K562 (cell line): ENCODE data around the gene HNMT. TPM values are rescaled to one million over a fixed set of nuclear protein-coding genes. Genes with fewer than 3 reads are reported as not detected.
A peak's percentile ranks its signal among the peaks of the same experiment; 100 is the strongest.

Source experiments
- EGR1 ChIP-seq: fragments of 450-650 bp; conservative IDR thresholded peaks from 2 replicates; pipeline ENCODE4 v1.6.1; 2017; ENCODE audit warnings: mild to moderate bottlenecking
- FOSL1 ChIP-seq: fragments of 200-800 bp; sonication (Bioruptor generic); conservative IDR thresholded peaks from 2 replicates; pipeline ENCODE4 v1.6.1; 2016; ENCODE audit warnings: missing genetic modification characterization, missing compliant biosample characterization
- FOXA3 ChIP-seq, 2 experiments: fragments of 450-650 bp in 1 of 2; sonication (generic) in 1 of 2; formaldehyde crosslinking; IDR thresholded peaks in 1 of 2; conservative IDR thresholded peaks in 1 of 2; 2 replicates each; pipeline versions ENCODE4 v1.4.0 to v1.8.0; 2020 to 2022; ENCODE audit warnings: mild to moderate bottlenecking in 2 of 2, missing genetic modification reagents in 1 of 2
- GMEB1 ChIP-seq: fragments of 250-450 bp; sonication (Bioruptor Pico); IDR thresholded peaks from 2 replicates; pipeline ENCODE4 v1.4.0; 2020; ENCODE audit warnings: mild to moderate bottlenecking
- KAT8 ChIP-seq: fragments of 450-650 bp; IDR thresholded peaks from 2 replicates; pipeline ENCODE4 v1.6.1; 2016; ENCODE audit warnings: low read depth, mild to moderate bottlenecking
- NFE2L1 ChIP-seq: fragments of 450-650 bp; IDR thresholded peaks from 2 replicates; pipeline ENCODE4 v1.6.1; 2016; ENCODE audit warnings: missing genetic modification characterization, low read depth, mild to moderate bottlenecking, missing compliant biosample characterization, moderate library complexity, borderline replicate concordance
- POLR2H ChIP-seq: IDR thresholded peaks from 2 replicates; pipeline ENCODE4 v1.6.1; 2016; ENCODE audit warnings: missing genetic modification characterization, low read depth, mild to moderate bottlenecking, control low read depth, missing compliant biosample characterization, moderate library complexity
- RHOXF2B ChIP-seq: fragments of 250-450 bp; sonication (Bioruptor Pico); conservative IDR thresholded peaks from 2 replicates; pipeline ENCODE4 v1.5.1; 2021
- TCF3 ChIP-seq: sonication (generic); formaldehyde crosslinking; IDR thresholded peaks from 2 replicates; pipeline ENCODE4 v1.4.0; 2020; ENCODE audit warnings: mild to moderate bottlenecking, missing genetic modification reagents
- TGIF2 ChIP-seq: sonication (generic); formaldehyde crosslinking; IDR thresholded peaks from 2 replicates; pipeline ENCODE4 v1.8.1; 2022; ENCODE audit warnings: mild to moderate bottlenecking, missing genetic modification reagents, moderate library complexity
- ZFP36 ChIP-seq: fragments of 150-350 bp; IDR thresholded peaks from 2 replicates; pipeline ENCODE4 v1.6.1; 2018; ENCODE audit warnings: low read length, low read depth; ENCODE audit not compliant: partially characterized antibody
- ZNF146 ChIP-seq: IDR thresholded peaks from one replicate; pipeline ENCODE4 v1.6.1; 2018; ENCODE audit warnings: missing compliant biosample characterization; ENCODE audit not compliant: unreplicated experiment
- ZNF23 ChIP-seq: fragments of 250-450 bp; sonication (Bioruptor Pico); IDR thresholded peaks from 2 replicates; pipeline ENCODE4 v1.4.0; 2020; ENCODE audit warnings: mild to moderate bottlenecking
- ZNF445 ChIP-seq: fragments of 250-450 bp; sonication (Bioruptor Pico); IDR thresholded peaks from 2 replicates; pipeline ENCODE4 v1.4.0; 2020; ENCODE audit warnings: low read depth, mild to moderate bottlenecking, moderate library complexity
- ZSCAN29 ChIP-seq: fragments of 450-650 bp; IDR thresholded peaks from 2 replicates; pipeline ENCODE4 v1.6.1; 2017
- polyA plus RNA-seq, 8 experiments: library from polyadenylated mRNA; depleted of rRNA in 4 of 8; stranded (reverse) in 5 of 8; unstranded in 3 of 8; fragments of >200 nt; fragmentation: Nextera tagmentation in 2 of 8; fragmentation: Illumina TruSeq in 1 of 8; extraction: Ambion mirVana in 2 of 8; extraction: Trizol in 1 of 8; gene quantifications; 2 replicates each; pipeline versions ENCODE4 v1.2.1 to v1.2.3, GENCODE V29; 2011 to 2014; ENCODE audit warnings: inconsistent platforms in 1 of 8, missing spikeins in 1 of 8
- total RNA-seq, 7 experiments: library from RNA; depleted of rRNA in 6 of 7; stranded (reverse); fragments of >200 nt in 6 of 7; fragmentation: Illumina TruSeq in 2 of 7; extraction: Trizol in 2 of 7; gene quantifications; 2 replicates each; pipeline versions ENCODE4 v1.2.1 to v1.2.3, GENCODE V29; 2011 to 2021; ENCODE audit warnings: low replicate concordance in 1 of 7
- TF ChIP-seq, protein P1 (sequence below), 2 experiments: fragments of 450-650 bp in 1 of 2; sonication (generic) in 1 of 2; formaldehyde crosslinking in 1 of 2; IDR thresholded peaks; 2 replicates each; pipeline versions ENCODE4 v1.7.1 to v1.9.0; 2016 to 2022; ENCODE audit warnings: inconsistent platforms in 1 of 2, mild to moderate bottlenecking in 1 of 2, missing genetic modification reagents in 1 of 2

Gene HNMT
- total and polyA plus RNA-seq, 9 of the 15 experiments (the other 6 are each of a cell fraction or from before 2014, with no cell fraction given): 3.1 to 10.9 (median 5.3) TPM

- TF ChIP-seq, protein P1, sequence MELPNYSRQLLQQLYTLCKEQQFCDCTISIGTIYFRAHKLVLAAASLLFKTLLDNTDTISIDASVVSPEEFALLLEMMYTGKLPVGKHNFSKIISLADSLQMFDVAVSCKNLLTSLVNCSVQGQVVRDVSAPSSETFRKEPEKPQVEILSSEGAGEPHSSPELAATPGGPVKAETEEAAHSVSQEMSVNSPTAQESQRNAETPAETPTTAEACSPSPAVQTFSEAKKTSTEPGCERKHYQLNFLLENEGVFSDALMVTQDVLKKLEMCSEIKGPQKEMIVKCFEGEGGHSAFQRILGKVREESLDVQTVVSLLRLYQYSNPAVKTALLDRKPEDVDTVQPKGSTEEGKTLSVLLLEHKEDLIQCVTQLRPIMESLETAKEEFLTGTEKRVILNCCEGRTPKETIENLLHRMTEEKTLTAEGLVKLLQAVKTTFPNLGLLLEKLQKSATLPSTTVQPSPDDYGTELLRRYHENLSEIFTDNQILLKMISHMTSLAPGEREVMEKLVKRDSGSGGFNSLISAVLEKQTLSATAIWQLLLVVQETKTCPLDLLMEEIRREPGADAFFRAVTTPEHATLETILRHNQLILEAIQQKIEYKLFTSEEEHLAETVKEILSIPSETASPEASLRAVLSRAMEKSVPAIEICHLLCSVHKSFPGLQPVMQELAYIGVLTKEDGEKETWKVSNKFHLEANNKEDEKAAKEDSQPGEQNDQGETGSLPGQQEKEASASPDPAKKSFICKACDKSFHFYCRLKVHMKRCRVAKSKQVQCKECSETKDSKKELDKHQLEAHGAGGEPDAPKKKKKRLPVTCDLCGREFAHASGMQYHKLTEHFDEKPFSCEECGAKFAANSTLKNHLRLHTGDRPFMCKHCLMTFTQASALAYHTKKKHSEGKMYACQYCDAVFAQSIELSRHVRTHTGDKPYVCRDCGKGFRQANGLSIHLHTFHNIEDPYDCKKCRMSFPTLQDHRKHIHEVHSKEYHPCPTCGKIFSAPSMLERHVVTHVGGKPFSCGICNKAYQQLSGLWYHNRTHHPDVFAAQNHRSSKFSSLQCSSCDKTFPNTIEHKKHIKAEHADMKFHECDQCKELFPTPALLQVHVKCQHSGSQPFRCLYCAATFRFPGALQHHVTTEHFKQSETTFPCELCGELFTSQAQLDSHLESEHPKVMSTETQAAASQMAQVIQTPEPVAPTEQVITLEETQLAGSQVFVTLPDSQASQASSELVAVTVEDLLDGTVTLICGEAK (IDR thresholded peaks at IDR 0.05): peak; percentile 58; the same call in 1 of the 2 replicates
- TF ChIP-seq, protein P1 (CRISPR knock-in tag; IDR thresholded peaks at IDR 0.05): no peak
- no peak for TF ChIP-seq ZNF146 (CRISPR knock-in tag)
- 0 out of 4 replicates have a peak, but pooled peaks of 1 of the 2 experiments have one; percentile 7 for TF ChIP-seq FOXA3 (CRISPR knock-in tag; conservative IDR thresholded peaks at IDR 0.05 in 1 of 2, IDR thresholded peaks at IDR 0.05 in 1 of 2)
- TF ChIP-seq FOSL1 (tag): peak; percentile 64
- TF ChIP-seq ZNF445: no peak
- no peak for TF ChIP-seq RHOXF2B (CRISPR knock-in tag)
- TF ChIP-seq GMEB1 (CRISPR knock-in tag): no peak
- TF ChIP-seq NFE2L1: peak; percentile 78; the same call in 1 of the 2 replicates
- TF ChIP-seq POLR2H (tag): no peak
- TF ChIP-seq ZSCAN29: no peak
- no peak for TF ChIP-seq ZNF23
- TF ChIP-seq ZFP36: no peak
- TF ChIP-seq KAT8: no peak
- TF ChIP-seq TCF3: no peak
- no peak for TF ChIP-seq TGIF2
- TF ChIP-seq EGR1: no peak
Observed at GRCh38 chr2:138023298-138023697, 59.0 kb downstream of the HNMT start (continued).
